CD4-positive, alpha-beta T cell (primary cell): ENCODE measurements around the gene ACP4. TPM values are rescaled to one million over a fixed set of nuclear protein-coding genes. Genes with fewer than 3 reads are reported as not detected.
A peak's percentile ranks its signal among the peaks of the same experiment; 100 is the strongest.
"Not testable (repeated sequence)": the region's sequence is repeated elsewhere in the genome, so short reads cannot be mapped to it uniquely, and the experiment has no call there.

ENCODE experiments used
- ATAC-seq: fragments of 200-7000 bp; cut with Tn5 transposase; one replicate; pipeline ENCODE4 v1.10.0; 2022; ENCODE audit warnings: mild to moderate bottlenecking; ENCODE audit not compliant: poor library complexity
- CTCF ChIA-PET: fragments of 350-600 bp; sonication (Branson Sonifier 250); formaldehyde crosslinking; loops from one replicate; lab custom pipeline; 2021; ENCODE audit warnings: antibody characterized with exemption, inconsistent platforms; lab: Charles Lee
- POLR2A ChIA-PET: fragments of 350-600 bp; sonication (Branson Sonifier 250); formaldehyde crosslinking; loops from one replicate; lab custom pipeline; 2021; ENCODE audit warnings: antibody characterized with exemption, inconsistent platforms; lab: Charles Lee
- DNase-seq, 14 experiments: peaks; one replicate each; pipeline ENCODE4 v3.0.0-alpha.2; 2013 to 2020; ENCODE audit warnings: mixed read lengths in 2 of 14
- H3K27ac ChIP-seq, 2 donors: one replicate each; pipeline versions ENCODE4 v1.5.1 to v1.7.0; 2013; ENCODE audit warnings: low read length in 2 of 2, low read depth in 1 of 2, mild to moderate bottlenecking in 1 of 2
- H3K27me3 ChIP-seq, 2 experiments: 1 replicate in 1 of 2; 2 replicates in 1 of 2; pipeline versions ENCODE4 v1.6.1 to v1.7.0; 2013; ENCODE audit warnings: low read length in 2 of 2, control low read depth in 1 of 2, mild to moderate bottlenecking in 1 of 2, moderate library complexity in 1 of 2; ENCODE audit not compliant: insufficient read depth in 2 of 2, control insufficient read depth in 1 of 2
- H3K36me3 ChIP-seq: one replicate; pipeline ENCODE4 v1.6.1; 2013; ENCODE audit warnings: low read length, control low read depth; ENCODE audit not compliant: insufficient read depth
- H3K4me1 ChIP-seq: one replicate; pipeline ENCODE4 v1.6.1; 2013; ENCODE audit warnings: low read length, control low read depth; ENCODE audit not compliant: insufficient read depth
- H3K4me3 ChIP-seq: one replicate; pipeline ENCODE4 v1.5.1; 2013; ENCODE audit warnings: mild to moderate bottlenecking, low read length, moderate library complexity
- H3K9me3 ChIP-seq, 2 experiments: 1 replicate in 1 of 2; 2 replicates in 1 of 2; pipeline versions ENCODE4 v1.6.1 to v1.7.0; 2013; ENCODE audit warnings: low read length in 2 of 2, mild to moderate bottlenecking in 2 of 2, control low read depth in 1 of 2, moderate library complexity in 1 of 2; ENCODE audit not compliant: control insufficient read depth in 1 of 2, insufficient read depth in 1 of 2
- H3K27ac Mint-ChIP-seq: one replicate; pipeline ENCODE4 v1.8.0; 2020; ENCODE audit warnings: mixed read lengths
- H3K27me3 Mint-ChIP-seq: one replicate; pipeline ENCODE4 v1.8.0; 2021; ENCODE audit warnings: mixed read lengths
- H3K36me3 Mint-ChIP-seq: one replicate; pipeline ENCODE4 v1.8.0; 2021; ENCODE audit warnings: low read depth, mixed read lengths
- H3K4me1 Mint-ChIP-seq: one replicate; pipeline ENCODE4 v1.8.0; 2021; ENCODE audit warnings: low read depth, mixed read lengths
- H3K4me3 Mint-ChIP-seq: one replicate; pipeline ENCODE4 v1.8.0; 2020; ENCODE audit warnings: mild to moderate bottlenecking, mixed read lengths
- H3K9me3 Mint-ChIP-seq: one replicate; pipeline ENCODE4 v1.8.0; 2020; ENCODE audit warnings: mixed read lengths
- intact Hi-C, 2 experiments: fragments of 100-400 bp; cut with DNase I in 1 of 2; cut with micrococcal nuclease in 1 of 2; formaldehyde crosslinking; loops; one replicate each; pipeline versions ENCODE4 v1.15.1 to v1.9.0; 2023 to 2025; cut with DNase I, micrococcal nuclease
- total RNA-seq, 174 experiments: library from RNA in 2 of 174; stranded (reverse) in 2 of 174; gene quantifications; one replicate each; pipeline ENCODE4 v1.2.3 and lab custom pipeline; 2021 to 2026
- TF ChIP-seq, protein P1 (sequence below): fragments of 200-600 bp; IDR thresholded peaks from one replicate; pipeline ENCODE4 v1.8.0; 2022; ENCODE audit warnings: antibody characterized with exemption, mild to moderate bottlenecking

Gene ACP4
- total RNA-seq, 2 experiments from 2014 or later, result not detected

DNA sequence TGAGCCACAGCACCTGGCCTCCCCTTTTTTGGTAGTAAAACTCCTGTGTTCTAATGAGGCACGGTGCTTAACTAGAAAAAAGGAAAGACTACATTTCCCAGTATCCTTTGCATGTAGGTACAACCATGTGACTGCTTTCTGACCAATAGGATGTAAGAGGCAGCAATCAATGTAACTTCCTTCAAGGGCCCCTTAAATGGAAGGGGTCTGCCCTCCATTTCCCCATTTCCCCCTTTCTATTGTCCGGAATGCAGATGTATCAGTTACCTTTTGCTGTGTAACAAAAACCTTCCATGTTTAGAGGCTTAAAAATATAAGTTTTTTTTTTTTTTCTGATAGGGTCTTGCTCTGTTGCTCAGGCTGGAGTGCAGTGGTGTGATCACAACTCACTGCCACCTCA, 17.7 kb upstream of the ACP4 start:
- Mint-ChIP-seq H3K4me1 (no peaks in the 10 kb centered on the region), H3K9me3 (no peaks in the 10 kb centered on the region), H3K27me3 (peaks cover 49% of the 10 kb centered on the region), H3K4me3 (no peak overlapping the region), H3K27ac (no peak overlapping the region), H3K36me3 (no peaks in the 10 kb centered on the region)
- Histone ChIP-seq H3K4me1 (no peaks in the 10 kb centered on the region), H3K9me3 (peaks cover 0 to 14% of the 10 kb centered on the region in 2 experiments), H3K27ac (no peak overlapping the region), H3K4me3 (no peak overlapping the region), H3K36me3 (no peaks in the 10 kb centered on the region), H3K27me3 (peaks cover 21 to 33% of the 10 kb centered on the region in 2 experiments)
- intact Hi-C loops, result no loop called here
- POLR2A ChIA-PET, result no interaction called here
- CTCF ChIA-PET, result no interaction called here
- DNase-seq (peak in 2 of 14 experiments; percentile 14 to 30), ATAC-seq (no peak)
- TF ChIP-seq, protein P1, sequence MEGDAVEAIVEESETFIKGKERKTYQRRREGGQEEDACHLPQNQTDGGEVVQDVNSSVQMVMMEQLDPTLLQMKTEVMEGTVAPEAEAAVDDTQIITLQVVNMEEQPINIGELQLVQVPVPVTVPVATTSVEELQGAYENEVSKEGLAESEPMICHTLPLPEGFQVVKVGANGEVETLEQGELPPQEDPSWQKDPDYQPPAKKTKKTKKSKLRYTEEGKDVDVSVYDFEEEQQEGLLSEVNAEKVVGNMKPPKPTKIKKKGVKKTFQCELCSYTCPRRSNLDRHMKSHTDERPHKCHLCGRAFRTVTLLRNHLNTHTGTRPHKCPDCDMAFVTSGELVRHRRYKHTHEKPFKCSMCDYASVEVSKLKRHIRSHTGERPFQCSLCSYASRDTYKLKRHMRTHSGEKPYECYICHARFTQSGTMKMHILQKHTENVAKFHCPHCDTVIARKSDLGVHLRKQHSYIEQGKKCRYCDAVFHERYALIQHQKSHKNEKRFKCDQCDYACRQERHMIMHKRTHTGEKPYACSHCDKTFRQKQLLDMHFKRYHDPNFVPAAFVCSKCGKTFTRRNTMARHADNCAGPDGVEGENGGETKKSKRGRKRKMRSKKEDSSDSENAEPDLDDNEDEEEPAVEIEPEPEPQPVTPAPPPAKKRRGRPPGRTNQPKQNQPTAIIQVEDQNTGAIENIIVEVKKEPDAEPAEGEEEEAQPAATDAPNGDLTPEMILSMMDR, result no peak

GRCh38 chr19:50772912-50773311, 17.3 kb upstream of the ACP4 start:
- H3K27ac ChIP-seq, H3K36me3 Mint-ChIP-seq, H3K9me3 Mint-ChIP-seq, H3K4me3 ChIP-seq, H3K27ac Mint-ChIP-seq, DNase-seq, H3K36me3 ChIP-seq, H3K4me3 Mint-ChIP-seq, intact Hi-C loops, H3K4me1 ChIP-seq, CTCF ChIA-PET, H3K4me1 Mint-ChIP-seq, ATAC-seq, POLR2A ChIA-PET: not testable (repeated sequence)
- H3K27me3 ChIP-seq, result peaks cover 25 to 37% of the 10 kb centered on the region in 2 experiments
- peaks cover 52% of the 10 kb centered on the region for H3K27me3 Mint-ChIP-seq
- H3K9me3 ChIP-seq, result peaks cover 0 to 18% of the 10 kb centered on the region in 2 experiments

DNA sequence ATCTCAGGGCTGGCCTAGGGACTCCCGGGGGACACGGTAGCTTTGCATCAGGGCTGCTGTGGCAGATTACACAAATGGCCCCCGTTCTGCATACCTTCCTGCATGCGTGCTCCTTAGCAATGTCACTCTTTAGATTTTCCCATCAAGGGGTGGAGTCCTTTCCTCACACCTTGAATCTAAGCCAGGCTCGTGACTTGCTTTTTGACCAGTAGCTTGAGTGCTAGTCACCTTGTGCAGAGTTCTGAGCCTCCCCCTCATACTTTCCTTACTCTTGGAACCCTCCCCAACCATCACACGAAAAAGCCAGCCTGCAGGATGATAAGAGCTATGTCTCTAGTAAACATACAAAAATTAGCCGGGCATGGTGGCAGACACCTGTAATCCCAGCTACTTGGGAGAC, 16.8 kb upstream of the ACP4 start:
- H3K4me1 Mint-ChIP-seq, H3K4me3 Mint-ChIP-seq, CTCF ChIA-PET, H3K9me3 Mint-ChIP-seq, H3K27ac ChIP-seq, H3K36me3 ChIP-seq, H3K4me3 ChIP-seq, H3K27ac Mint-ChIP-seq, H3K4me1 ChIP-seq, POLR2A ChIA-PET, H3K36me3 Mint-ChIP-seq, ATAC-seq, DNase-seq, intact Hi-C loops: not testable (repeated sequence)
- H3K27me3 Mint-ChIP-seq, result peaks cover 53% of the 10 kb centered on the region
- peaks cover 31 to 43% of the 10 kb centered on the region in 2 experiments for H3K27me3 ChIP-seq
- H3K9me3 ChIP-seq, result peaks cover 0 to 20% of the 10 kb centered on the region in 2 experiments

DNA sequence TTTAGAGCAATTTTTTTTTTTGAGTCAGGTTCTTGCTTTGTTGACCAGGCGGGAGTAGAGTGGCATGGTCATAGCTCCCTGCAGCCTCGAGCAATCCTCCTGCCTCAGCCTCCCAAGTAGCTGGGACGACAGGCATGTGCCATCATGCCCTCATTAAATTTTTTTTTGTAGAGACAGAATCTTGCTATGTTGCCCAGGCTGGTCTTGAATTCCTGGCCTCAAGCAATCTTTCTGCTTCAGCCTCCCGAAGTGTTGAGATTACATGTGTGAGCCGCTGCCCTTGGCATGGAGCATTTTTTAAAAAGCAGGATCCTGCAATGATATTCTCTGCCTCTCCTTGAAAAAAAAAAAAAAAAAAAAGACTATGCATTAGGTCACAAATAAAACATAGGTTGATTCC, 14.1 kb upstream of the ACP4 start:
- peaks cover 5% of the 10 kb centered on the region for H3K4me1 Mint-ChIP-seq
- H3K27ac Mint-ChIP-seq, result no peak overlapping the region
- H3K36me3 Mint-ChIP-seq, result no peaks in the 10 kb centered on the region
- Histone ChIP-seq H3K9me3 (peaks cover 0 to 20% of the 10 kb centered on the region in 2 experiments), H3K27ac (no peak overlapping the region), H3K36me3 (no peaks in the 10 kb centered on the region), H3K27me3 (peaks cover 48 to 66% of the 10 kb centered on the region in 2 experiments), H3K4me1 (peaks cover 6% of the 10 kb centered on the region), H3K4me3 (no peak overlapping the region)
- ATAC-seq (no peak), DNase-seq (no peak)
- POLR2A ChIA-PET, result no interaction called here
- intact Hi-C loops, result no loop called here
- CTCF ChIA-PET, result no interaction called here
- TF ChIP-seq, protein P1, result no peak
- H3K4me3 Mint-ChIP-seq, result no peak overlapping the region
- H3K9me3 Mint-ChIP-seq, result no peaks in the 10 kb centered on the region
- H3K27me3 Mint-ChIP-seq, result peaks cover 75% of the 10 kb centered on the region
